Mesendoderm (in vitro differentiated cells): Measurements from ENCODE around the gene SFMBT2.

Experiments used
- DNase-seq: peaks from one replicate; pipeline ENCODE4 v3.0.0; 2013
- H2AK5ac ChIP-seq: 2 replicates; pipeline ENCODE4 v1.6.1; 2013; ENCODE audit warnings: low read length, inconsistent platforms
- H2BK120ac ChIP-seq: 2 replicates; pipeline ENCODE4 v1.6.1; 2013; ENCODE audit warnings: low read depth, mild to moderate bottlenecking, low read length, moderate library complexity, mixed read lengths
- H2BK15ac ChIP-seq: replicated peaks from 2 replicates; pipeline ENCODE4 v1.6.1; 2013; ENCODE audit warnings: low read depth, mild to moderate bottlenecking, moderate library complexity
- H2BK5ac ChIP-seq: 2 replicates; pipeline ENCODE4 v1.6.1; 2013; ENCODE audit warnings: low read length, inconsistent platforms
- H3K18ac ChIP-seq: 2 replicates; pipeline ENCODE4 v1.6.1; 2013; ENCODE audit warnings: mild to moderate bottlenecking, low read length, mixed read lengths
- H3K23ac ChIP-seq: one replicate; pipeline ENCODE4 v1.6.1; 2013; ENCODE audit warnings: low read length
- H3K27ac ChIP-seq: 2 replicates; pipeline ENCODE4 v1.5.1; 2013; ENCODE audit warnings: low read depth, mild to moderate bottlenecking, inconsistent platforms, low read length, moderate library complexity
- H3K27me3 ChIP-seq: 2 replicates; pipeline ENCODE4 v1.6.1; 2013; ENCODE audit warnings: low read length, control low read depth, mild to moderate bottlenecking, inconsistent platforms; ENCODE audit not compliant: insufficient read depth, poor library complexity
- H3K36me3 ChIP-seq: 2 replicates; pipeline ENCODE4 v1.6.1; 2013; ENCODE audit warnings: low read length, inconsistent platforms; ENCODE audit not compliant: control insufficient read depth, insufficient read depth
- H3K4ac ChIP-seq: one replicate; pipeline ENCODE4 v1.6.1; 2013; ENCODE audit warnings: low read depth, mild to moderate bottlenecking, low read length, moderate library complexity
- H3K4me1 ChIP-seq: 2 replicates; pipeline ENCODE4 v1.6.1; 2013; ENCODE audit warnings: low read depth, low read length, inconsistent platforms; ENCODE audit not compliant: control insufficient read depth
- H3K4me2 ChIP-seq: 2 replicates; pipeline ENCODE4 v1.6.1; 2013; ENCODE audit warnings: low read length
- H3K4me3 ChIP-seq: 2 replicates; pipeline ENCODE4 v1.5.1; 2013; ENCODE audit warnings: mild to moderate bottlenecking, low read length
- H3K56ac ChIP-seq: one replicate; pipeline ENCODE4 v1.6.1; 2013; ENCODE audit warnings: low read length
- H3K79me1 ChIP-seq: 2 replicates; pipeline ENCODE4 v1.6.1; 2013; ENCODE audit warnings: low read length, inconsistent platforms
- H3K79me2 ChIP-seq: 2 replicates; pipeline ENCODE4 v1.6.1; 2013; ENCODE audit warnings: mild to moderate bottlenecking, low read length; ENCODE audit not compliant: control insufficient read depth, insufficient read depth
- H3K9ac ChIP-seq: 2 replicates; pipeline ENCODE4 v1.6.1; 2013; ENCODE audit warnings: low read length, inconsistent platforms
- H4K5ac ChIP-seq: one replicate; pipeline ENCODE4 v1.6.1; 2013; ENCODE audit warnings: low read length
- H4K8ac ChIP-seq: one replicate; pipeline ENCODE4 v1.6.1; 2013; ENCODE audit warnings: low read depth, mild to moderate bottlenecking, control low read depth, low read length, moderate library complexity
- WGBS: extraction: QIAGEN DNeasy Blood & Tissue Kit; methylation state at CpG from one replicate; pipeline ENCODE4 v1.1.7; 2013; ENCODE audit warnings: low lambda C conversion rate, missing lambda C conversion rate; ENCODE audit not compliant: insufficient coverage; ENCODE audit errors: extremely low coverage; 5-methylcytosine and 5-hydroxymethylcytosine counted together

SFMBT2 gene

GRCh38 chr10:7272008-7272407 lies 138.8 kb downstream of the SFMBT2 start:
- Histone ChIP-seq H3K9ac (no peak overlapping the region), H3K4me1 (no peaks in the 10 kb centered on the region), H3K23ac (no peak overlapping the region), H3K4me3 (no peak overlapping the region), H3K27me3 (no peaks in the 10 kb centered on the region), H3K79me1 (no peaks in the 10 kb centered on the region), H3K27ac (no peak overlapping the region), H2BK15ac (no peak overlapping the region), H2BK120ac (no peak overlapping the region), H2AK5ac (no peak overlapping the region), H3K4ac (no peak overlapping the region), H4K5ac (no peak overlapping the region), H3K18ac (no peak overlapping the region), H3K4me2 (no peak overlapping the region), H3K56ac (no peak overlapping the region), H2BK5ac (no peak overlapping the region), H3K36me3 (no peaks in the 10 kb centered on the region), H4K8ac (no peak overlapping the region), H3K79me2 (no peaks in the 10 kb centered on the region)
- no peak for DNase-seq
- no CpG with 5 or more reads among the region's 4 CpGs for WGBS

GRCh38 chr10:7269988-7270387 lies 140.8 kb downstream of the SFMBT2 start:
- no peak overlapping the region for H2AK5ac ChIP-seq
- no peak overlapping the region for H2BK5ac ChIP-seq
- no peaks in the 10 kb centered on the region for H3K4me1 ChIP-seq
- H2BK120ac ChIP-seq: no peak overlapping the region
- no peak overlapping the region for H4K5ac ChIP-seq
- H3K4me2 ChIP-seq: no peak overlapping the region
- no CpG with 5 or more reads among the region's 5 CpGs for WGBS
- no peak overlapping the region for H3K18ac ChIP-seq
- H3K27ac ChIP-seq: no peak overlapping the region
- H3K4ac ChIP-seq: no peak overlapping the region
- DNase-seq: no peak
- H3K27me3 ChIP-seq: no peaks in the 10 kb centered on the region
- no peak overlapping the region for H3K4me3 ChIP-seq
- H3K36me3 ChIP-seq: no peaks in the 10 kb centered on the region
- H3K9ac ChIP-seq: no peak overlapping the region
- H3K23ac ChIP-seq: no peak overlapping the region
- no peaks in the 10 kb centered on the region for H3K79me1 ChIP-seq
- no peak overlapping the region for H2BK15ac ChIP-seq
- H3K56ac ChIP-seq: no peak overlapping the region
- H4K8ac ChIP-seq: no peak overlapping the region
- no peaks in the 10 kb centered on the region for H3K79me2 ChIP-seq

- Histone ChIP-seq H4K5ac (no peak overlapping the region), H3K4me3 (no peak overlapping the region), H3K56ac (no peak overlapping the region), H2BK120ac (no peak overlapping the region), H4K8ac (no peak overlapping the region), H3K23ac (no peak overlapping the region), H3K4me2 (no peak overlapping the region), H3K79me2 (no peaks in the 10 kb centered on the region), H3K4me1 (no peaks in the 10 kb centered on the region), H2BK15ac (no peak overlapping the region), H3K27ac (no peak overlapping the region), H3K27me3 (no peaks in the 10 kb centered on the region), H2BK5ac (no peak overlapping the region), H2AK5ac (no peak overlapping the region), H3K4ac (no peak overlapping the region), H3K18ac (no peak overlapping the region), H3K36me3 (no peaks in the 10 kb centered on the region), H3K9ac (no peak overlapping the region), H3K79me1 (no peaks in the 10 kb centered on the region)
- no peak for DNase-seq
- WGBS: no CpG with 5 or more reads among the region's 4 CpGs
Observed at GRCh38 chr10:7267142-7267541, 143.7 kb downstream of the SFMBT2 start.

- no peaks in the 10 kb centered on the region for H3K4me1 ChIP-seq
- H4K5ac ChIP-seq: no peak overlapping the region
- H3K79me1 ChIP-seq: no peaks in the 10 kb centered on the region
- H3K4me2 ChIP-seq: no peak overlapping the region
- no peak overlapping the region for H2BK120ac ChIP-seq
- H3K4ac ChIP-seq: no peak overlapping the region
- H4K8ac ChIP-seq: no peak overlapping the region
- no peak overlapping the region for H3K56ac ChIP-seq
- H3K27ac ChIP-seq: no peak overlapping the region
- no peak overlapping the region for H3K9ac ChIP-seq
- no peak overlapping the region for H2BK15ac ChIP-seq
- no peak overlapping the region for H3K4me3 ChIP-seq
- no peak overlapping the region for H3K23ac ChIP-seq
- H3K18ac ChIP-seq: no peak overlapping the region
- no peaks in the 10 kb centered on the region for H3K27me3 ChIP-seq
- H3K36me3 ChIP-seq: no peaks in the 10 kb centered on the region
- no CpG with 5 or more reads among the region's 8 CpGs for WGBS
- H3K79me2 ChIP-seq: no peaks in the 10 kb centered on the region
- no peak overlapping the region for H2AK5ac ChIP-seq
- no peak for DNase-seq
- no peak overlapping the region for H2BK5ac ChIP-seq
Observed at GRCh38 chr10:7265396-7266123, 145.3 kb downstream of the SFMBT2 start.

- H2AK5ac ChIP-seq: no peak overlapping the region
- H3K4me3 ChIP-seq: no peak overlapping the region
- no peaks in the 10 kb centered on the region for H3K79me1 ChIP-seq
- no peak overlapping the region for H3K18ac ChIP-seq
- no peaks in the 10 kb centered on the region for H3K36me3 ChIP-seq
- H4K8ac ChIP-seq: no peak overlapping the region
- no peak overlapping the region for H2BK120ac ChIP-seq
- peak; percentile 18 for DNase-seq
- no peak overlapping the region for H2BK15ac ChIP-seq
- H3K9ac ChIP-seq: no peak overlapping the region
- H3K27me3 ChIP-seq: no peaks in the 10 kb centered on the region
- no peak overlapping the region for H3K27ac ChIP-seq
- no peaks in the 10 kb centered on the region for H3K4me1 ChIP-seq
- H3K4me2 ChIP-seq: no peak overlapping the region
- no peak overlapping the region for H4K5ac ChIP-seq
- H2BK5ac ChIP-seq: no peak overlapping the region
- H3K23ac ChIP-seq: no peak overlapping the region
- no peak overlapping the region for H3K4ac ChIP-seq
- H3K56ac ChIP-seq: no peak overlapping the region
- no CpG with 5 or more reads among the region's 7 CpGs for WGBS
- no peaks in the 10 kb centered on the region for H3K79me2 ChIP-seq
Observed at GRCh38 chr10:7264313-7264756, 146.5 kb downstream of the SFMBT2 start.

- no peak overlapping the region for H3K4me3 ChIP-seq
- H3K56ac ChIP-seq: no peak overlapping the region
- DNase-seq: no peak
- no peak overlapping the region for H2BK15ac ChIP-seq
- H2BK5ac ChIP-seq: no peak overlapping the region
- no peaks in the 10 kb centered on the region for H3K27me3 ChIP-seq
- no peaks in the 10 kb centered on the region for H3K79me1 ChIP-seq
- no peak overlapping the region for H3K9ac ChIP-seq
- no peak overlapping the region for H3K27ac ChIP-seq
- H3K79me2 ChIP-seq: no peaks in the 10 kb centered on the region
- H4K5ac ChIP-seq: no peak overlapping the region
- H3K4ac ChIP-seq: no peak overlapping the region
- no peak overlapping the region for H2AK5ac ChIP-seq
- no peak overlapping the region for H3K23ac ChIP-seq
- H2BK120ac ChIP-seq: no peak overlapping the region
- no peaks in the 10 kb centered on the region for H3K36me3 ChIP-seq
- H4K8ac ChIP-seq: no peak overlapping the region
- no peaks in the 10 kb centered on the region for H3K4me1 ChIP-seq
- no peak overlapping the region for H3K4me2 ChIP-seq
- WGBS: no CpG with 5 or more reads among the region's 5 CpGs
- H3K18ac ChIP-seq: no peak overlapping the region
Observed at GRCh38 chr10:7263616-7264015, 147.2 kb downstream of the SFMBT2 start.
